ENCODE measurements around the gene CRYBG3.
A peak's percentile ranks its signal among the peaks of the same experiment; 100 is the strongest.
"Not testable (repeated sequence)": the region's sequence is repeated elsewhere in the genome, so short reads cannot be mapped to it uniquely, and the experiment has no call there.

Gene CRYBG3

GRCh38 chr3:97821774-97822358, at the start of gene CRYBG3:
Gene CRYBG3 (plus strand): TSS chr3:97822011. CDS start chr3:97822207, 196 bp downstream.
- DNase-seq: peak; percentile 66 to 73

GRCh38 chr3:97772926-97773325, 48.9 kb upstream of the CRYBG3 start:
- no peak for DNase-seq

- DNase-seq: no peak
Measured at GRCh38 chr3:97778152-97778551, 43.7 kb upstream of the CRYBG3 start.

- no peak for DNase-seq
Measured at GRCh38 chr3:97793420-97794019, 28.3 kb upstream of the CRYBG3 start.

GRCh38 chr3:97795951-97796350, 25.9 kb upstream of the CRYBG3 start:
- DNase-seq: no peak

- no peak for DNase-seq
Measured at GRCh38 chr3:97804471-97804870, 17.3 kb upstream of the CRYBG3 start.

GRCh38 chr3:97810779-97811390, 10.9 kb upstream of the CRYBG3 start:
- DNase-seq: no peak

- peak; percentile 18 to 39 for DNase-seq
Measured at GRCh38 chr3:97815149-97815917, 6.5 kb upstream of the CRYBG3 start.

- DNase-seq: no peak
Measured at GRCh38 chr3:97816811-97817210, 5.0 kb upstream of the CRYBG3 start.

- no peak for DNase-seq
Measured at GRCh38 chr3:97817965-97818364, 3.8 kb upstream of the CRYBG3 start.

- DNase-seq: no peak
Measured at GRCh38 chr3:97820780-97821179, 1.0 kb upstream of the CRYBG3 start.

GRCh38 chr3:97821287-97821773, 481 bp upstream of the CRYBG3 start:
- peak; percentile 34 to 40 for DNase-seq

GRCh38 chr3:97822359-97822775, 556 bp downstream of the CRYBG3 start:
- DNase-seq: peak in 1 of 2 experiments; percentile 2

GRCh38 chr3:97823046-97824004, 1.5 kb downstream of the CRYBG3 start:
- DNase-seq: no peak

GRCh38 chr3:97825101-97825500, 3.3 kb downstream of the CRYBG3 start:
- no peak for DNase-seq

GRCh38 chr3:97827741-97828471, 6.1 kb downstream of the CRYBG3 start:
- DNase-seq: no peak

- DNase-seq: no peak
Measured at GRCh38 chr3:97829198-97829597, 7.4 kb downstream of the CRYBG3 start.

- no peak for DNase-seq
Measured at GRCh38 chr3:97830638-97831037, 8.8 kb downstream of the CRYBG3 start.

GRCh38 chr3:97831140-97831539, 9.3 kb downstream of the CRYBG3 start:
- DNase-seq: no peak

GRCh38 chr3:97833184-97833583, 11.4 kb downstream of the CRYBG3 start:
- DNase-seq: not testable (repeated sequence)

GRCh38 chr3:97835761-97836160, 13.9 kb downstream of the CRYBG3 start:
- DNase-seq: no peak

- DNase-seq: no peak
Measured at GRCh38 chr3:97838393-97838792, 16.6 kb downstream of the CRYBG3 start.

Measured in activated CD4-positive, alpha-beta T cell treated with anti-CD3 and anti-CD28 coated beads, Interleukin-2, amount 50 U/mL, for 4 hours (primary cell).